GM13976 (cell line): Measurements from ENCODE around the gene CYP39A1.
"Not testable (repeated sequence)": the region's sequence is repeated elsewhere in the genome, so short reads cannot be mapped to it uniquely, and the experiment has no call there.

ENCODE experiments used
- DNase-seq: peaks from one replicate; pipeline ENCODE4 v3.0.0; 2012; ENCODE audit warnings: low spot score
- CTCF ChIP-seq: IDR thresholded peaks from 2 replicates; pipeline ENCODE4 v1.5.1; 2012; ENCODE audit warnings: borderline replicate concordance, mild to moderate bottlenecking; ENCODE audit not compliant: insufficient read depth; ENCODE audit errors: extremely low read depth, missing control alignments, control extremely low read depth
- in situ Hi-C: fragments of 300-500 bp; cut with MboI; formaldehyde crosslinking; loops from one replicate; pipeline ENCODE4 v1.12.0; 2022; ENCODE audit warnings: low sequenced_read_pairs, mixed read lengths, inconsistent platforms; ENCODE audit not compliant: unreplicated experiment

The CYP39A1 gene

GRCh38 chr6:46651006-46651405 lies 1.6 kb downstream of the CYP39A1 start:
- TF ChIP-seq CTCF: no peak
- no peak for DNase-seq
- in situ Hi-C loops: no loop called here

- in situ Hi-C loops: loop anchor here (25.0 kb wide), 2 partner anchors 437 to 587 kb away; no protein-coding TSS in a partner anchor
- DNase-seq: no peak
- TF ChIP-seq CTCF: no peak
These were observed 3.6 kb downstream of the CYP39A1 start for GRCh38 chr6:46648869-46649492.

- DNase-seq: not testable (repeated sequence)
- in situ Hi-C loops: loop anchor here (25.0 kb wide), 2 partner anchors 436 to 586 kb away; no protein-coding TSS in a partner anchor
These were observed 4.5 kb downstream of the CYP39A1 start for GRCh38 chr6:46648108-46648507.

- in situ Hi-C loops: loop anchor here (25.0 kb wide), 2 partner anchors 433 to 583 kb away; no protein-coding TSS in a partner anchor
- no peak for DNase-seq
- no peak for TF ChIP-seq CTCF
These were observed 7.4 kb downstream of the CYP39A1 start for GRCh38 chr6:46645265-46645664.

- in situ Hi-C loops: loop anchor here (25.0 kb wide), 2 partner anchors 431 to 581 kb away; no protein-coding TSS in a partner anchor
- no peak for DNase-seq
- TF ChIP-seq CTCF: no peak
These were observed 9.5 kb downstream of the CYP39A1 start for GRCh38 chr6:46642928-46643751.

- no peak for DNase-seq
- no peak for TF ChIP-seq CTCF
- in situ Hi-C loops: loop anchor here (25.0 kb wide), 2 partner anchors 426 to 576 kb away; no protein-coding TSS in a partner anchor
These were observed 14.0 kb downstream of the CYP39A1 start for GRCh38 chr6:46638650-46639049.

- no peak for TF ChIP-seq CTCF
- in situ Hi-C loops: loop anchor here (25.0 kb wide), 2 partner anchors 426 to 576 kb away; no protein-coding TSS in a partner anchor
- no peak for DNase-seq
These were observed 14.7 kb downstream of the CYP39A1 start for GRCh38 chr6:46637933-46638332.
